ENCODE measurements around the gene CIB1.

The CIB1 gene

GRCh38 chr15:90234096-90234988 is 601 bp upstream of the CIB1 start, which contains the start of gene GDPGP1:
Gene GDPGP1 (plus strand): TSS chr15:90234209. CDS start chr15:90240909, 6,700 bp downstream.
- Histone ChIP-seq H3K9me3 (ENCODE audit: low read length) (no peaks in the 10 kb centered on the region), H3K27me3 (ENCODE audit: control insufficient read depth in 1 of 2, insufficient read depth in 2 of 2, low read length in 2 of 2) (no peaks in the 10 kb centered on the region), H3K4me1 (ENCODE audit: insufficient read depth, low read length) (peaks cover 48% of the 10 kb centered on the region), H3K9ac (ENCODE audit: low read length) (peak within 1 kb of the TSS; percentile 84), H3K4me3 (ENCODE audit: low read depth in 1 of 2, low read length in 2 of 2) (peak within 1 kb of the TSS; percentile 63 to 84), H3K27ac (ENCODE audit: low read depth, low read length) (peak within 1 kb of the TSS; percentile 79), H3K36me3 (ENCODE audit: insufficient read depth, low read length) (peaks cover 31% of the 10 kb centered on the region)

GRCh38 chr15:90232941-90233386 is 777 bp downstream of the CIB1 start:
- no peaks in the 10 kb centered on the region for H3K9me3 ChIP-seq (ENCODE audit: low read length)
- H3K27me3 ChIP-seq (ENCODE audit: control insufficient read depth in 1 of 2, insufficient read depth in 2 of 2, low read length in 2 of 2) = no peaks in the 10 kb centered on the region
- H3K4me3 ChIP-seq (ENCODE audit: low read depth in 1 of 2, low read length in 2 of 2) = peak overlapping the region; percentile 53 to 84
- H3K36me3 ChIP-seq (ENCODE audit: insufficient read depth, low read length) = peaks cover 33% of the 10 kb centered on the region
- peak overlapping the region; percentile 84 for H3K9ac ChIP-seq (ENCODE audit: low read length)
- H3K4me1 ChIP-seq (ENCODE audit: insufficient read depth, low read length) = peaks cover 61% of the 10 kb centered on the region
- peak overlapping the region; percentile 59 for H3K27ac ChIP-seq (ENCODE audit: low read depth, low read length)

- H3K27me3 ChIP-seq (ENCODE audit: control insufficient read depth in 1 of 2, insufficient read depth in 2 of 2, low read length in 2 of 2) = no peaks in the 10 kb centered on the region
- peak overlapping the region in 1 of 2 donors; percentile 84 for H3K4me3 ChIP-seq (ENCODE audit: low read depth in 1 of 2, low read length in 2 of 2)
- H3K27ac ChIP-seq (ENCODE audit: low read depth, low read length) = no peak overlapping the region
- no peaks in the 10 kb centered on the region for H3K9me3 ChIP-seq (ENCODE audit: low read length)
- no peak overlapping the region for H3K9ac ChIP-seq (ENCODE audit: low read length)
- H3K4me1 ChIP-seq (ENCODE audit: insufficient read depth, low read length) = peaks cover 62% of the 10 kb centered on the region
- H3K36me3 ChIP-seq (ENCODE audit: insufficient read depth, low read length) = peaks cover 35% of the 10 kb centered on the region
Measured at GRCh38 chr15:90232196-90232595, 1.5 kb downstream of the CIB1 start.

- no peak overlapping the region for H3K9ac ChIP-seq (ENCODE audit: low read length)
- H3K36me3 ChIP-seq (ENCODE audit: insufficient read depth, low read length) = peaks cover 38% of the 10 kb centered on the region
- no peaks in the 10 kb centered on the region for H3K27me3 ChIP-seq (ENCODE audit: control insufficient read depth in 1 of 2, insufficient read depth in 2 of 2, low read length in 2 of 2)
- no peak overlapping the region for H3K4me3 ChIP-seq (ENCODE audit: low read depth in 1 of 2, low read length in 2 of 2)
- H3K4me1 ChIP-seq (ENCODE audit: insufficient read depth, low read length) = peaks cover 62% of the 10 kb centered on the region
- H3K9me3 ChIP-seq (ENCODE audit: low read length) = no peaks in the 10 kb centered on the region
- H3K27ac ChIP-seq (ENCODE audit: low read depth, low read length) = peak overlapping the region; percentile 21
Measured at GRCh38 chr15:90231028-90232017, 2.4 kb downstream of the CIB1 start.

- Histone ChIP-seq H3K4me1 (ENCODE audit: insufficient read depth, low read length) (peaks cover 62% of the 10 kb centered on the region), H3K36me3 (ENCODE audit: insufficient read depth, low read length) (peaks cover 42% of the 10 kb centered on the region), H3K4me3 (ENCODE audit: low read depth in 1 of 2, low read length in 2 of 2) (no peak overlapping the region), H3K9ac (ENCODE audit: low read length) (no peak overlapping the region), H3K27me3 (ENCODE audit: control insufficient read depth in 1 of 2, insufficient read depth in 2 of 2, low read length in 2 of 2) (no peaks in the 10 kb centered on the region), H3K27ac (ENCODE audit: low read depth, low read length) (peak overlapping the region; percentile 21), H3K9me3 (ENCODE audit: low read length) (no peaks in the 10 kb centered on the region)
Measured at GRCh38 chr15:90230610-90231009, 3.1 kb downstream of the CIB1 start.

- Histone ChIP-seq H3K4me3 (ENCODE audit: low read depth in 1 of 2, low read length in 2 of 2) (no peak overlapping the region), H3K9ac (ENCODE audit: low read length) (no peak overlapping the region), H3K9me3 (ENCODE audit: low read length) (no peaks in the 10 kb centered on the region), H3K4me1 (ENCODE audit: insufficient read depth, low read length) (peaks cover 61% of the 10 kb centered on the region), H3K36me3 (ENCODE audit: insufficient read depth, low read length) (peaks cover 47% of the 10 kb centered on the region), H3K27ac (ENCODE audit: low read depth, low read length) (no peak overlapping the region), H3K27me3 (ENCODE audit: control insufficient read depth in 1 of 2, insufficient read depth in 2 of 2, low read length in 2 of 2) (no peaks in the 10 kb centered on the region)
Measured at GRCh38 chr15:90230071-90230494, 3.7 kb downstream of the CIB1 start.

- Histone ChIP-seq H3K4me3 (ENCODE audit: low read depth in 1 of 2, low read length in 2 of 2) (no peak overlapping the region), H3K9me3 (ENCODE audit: low read length) (no peaks in the 10 kb centered on the region), H3K36me3 (ENCODE audit: insufficient read depth, low read length) (peaks cover 58% of the 10 kb centered on the region), H3K4me1 (ENCODE audit: insufficient read depth, low read length) (peaks cover 53% of the 10 kb centered on the region), H3K9ac (ENCODE audit: low read length) (no peak overlapping the region), H3K27me3 (ENCODE audit: control insufficient read depth in 1 of 2, insufficient read depth in 2 of 2, low read length in 2 of 2) (no peaks in the 10 kb centered on the region), H3K27ac (ENCODE audit: low read depth, low read length) (peak overlapping the region; percentile 73)
Measured at GRCh38 chr15:90228960-90229359, 4.8 kb downstream of the CIB1 start.

- H3K36me3 ChIP-seq (ENCODE audit: insufficient read depth, low read length) = peaks cover 67% of the 10 kb centered on the region
- no peak overlapping the region for H3K9ac ChIP-seq (ENCODE audit: low read length)
- H3K4me3 ChIP-seq (ENCODE audit: low read depth in 1 of 2, low read length in 2 of 2) = no peak overlapping the region
- no peaks in the 10 kb centered on the region for H3K9me3 ChIP-seq (ENCODE audit: low read length)
- H3K27ac ChIP-seq (ENCODE audit: low read depth, low read length) = peak overlapping the region; percentile 73
- H3K4me1 ChIP-seq (ENCODE audit: insufficient read depth, low read length) = peaks cover 52% of the 10 kb centered on the region
- H3K27me3 ChIP-seq (ENCODE audit: control insufficient read depth in 1 of 2, insufficient read depth in 2 of 2, low read length in 2 of 2) = no peaks in the 10 kb centered on the region
Measured at GRCh38 chr15:90227816-90228772, 5.6 kb downstream of the CIB1 start.

GRCh38 chr15:90227336-90227735 is 6.4 kb downstream of the CIB1 start:
- H3K27me3 ChIP-seq (ENCODE audit: control insufficient read depth in 1 of 2, insufficient read depth in 2 of 2, low read length in 2 of 2) = no peaks in the 10 kb centered on the region
- peaks cover 44% of the 10 kb centered on the region for H3K4me1 ChIP-seq (ENCODE audit: insufficient read depth, low read length)
- H3K36me3 ChIP-seq (ENCODE audit: insufficient read depth, low read length) = peaks cover 68% of the 10 kb centered on the region
- no peak overlapping the region for H3K4me3 ChIP-seq (ENCODE audit: low read depth in 1 of 2, low read length in 2 of 2)
- no peaks in the 10 kb centered on the region for H3K9me3 ChIP-seq (ENCODE audit: low read length)
- no peak overlapping the region for H3K27ac ChIP-seq (ENCODE audit: low read depth, low read length)
- no peak overlapping the region for H3K9ac ChIP-seq (ENCODE audit: low read length)

GRCh38 chr15:90225504-90226234 is 8.1 kb downstream of the CIB1 start:
- H3K27ac ChIP-seq (ENCODE audit: low read depth, low read length) = no peak overlapping the region
- H3K27me3 ChIP-seq (ENCODE audit: control insufficient read depth in 1 of 2, insufficient read depth in 2 of 2, low read length in 2 of 2) = no peaks in the 10 kb centered on the region
- no peak overlapping the region for H3K9ac ChIP-seq (ENCODE audit: low read length)
- no peaks in the 10 kb centered on the region for H3K9me3 ChIP-seq (ENCODE audit: low read length)
- H3K4me1 ChIP-seq (ENCODE audit: insufficient read depth, low read length) = peaks cover 36% of the 10 kb centered on the region
- no peak overlapping the region for H3K4me3 ChIP-seq (ENCODE audit: low read depth in 1 of 2, low read length in 2 of 2)
- H3K36me3 ChIP-seq (ENCODE audit: insufficient read depth, low read length) = peaks cover 65% of the 10 kb centered on the region

Measured in muscle layer of colon (tissue), 2 donors.